BLaER1 treated with 17β-estradiol and CSF1 and Interleukin-3, amounts not matched to agents 10 nM and 100 nM (cell line): Measurements from ENCODE around the gene TMC3.

Source experiments
- H3K27ac ChIP-seq, 11 experiments: shearing (Covaris generic); formaldehyde crosslinking; 2 replicates each; pipeline ENCODE4 v1.8.1; 2022
- H3K27me3 ChIP-seq, 11 experiments: shearing (Covaris generic); formaldehyde crosslinking; 2 replicates each; pipeline ENCODE4 v1.8.1; 2022
- H3K36me3 ChIP-seq, 11 experiments: shearing (Covaris generic); formaldehyde crosslinking; 2 replicates each; pipeline ENCODE4 v1.8.1; 2022
- H3K4me1 ChIP-seq, 10 experiments: shearing (Covaris generic); formaldehyde crosslinking; 2 replicates each; pipeline ENCODE4 v1.8.1; 2022
- H3K4me2 ChIP-seq, 11 experiments: shearing (Covaris generic); formaldehyde crosslinking; 2 replicates each; pipeline ENCODE4 v1.8.1; 2022
- H3K4me3 ChIP-seq, 10 experiments: shearing (Covaris generic); formaldehyde crosslinking; 2 replicates each; pipeline ENCODE4 v1.8.1; 2022
- H3K9ac ChIP-seq, 11 experiments: shearing (Covaris generic); formaldehyde crosslinking; 2 replicates each; pipeline ENCODE4 v1.8.1; 2022
- H3K9me3 ChIP-seq, 11 experiments: shearing (Covaris generic); formaldehyde crosslinking; replicated peaks in 1 of 11; 2 replicates each; pipeline ENCODE4 v1.8.1; 2022
- H4K20me1 ChIP-seq, 11 experiments: shearing (Covaris generic); formaldehyde crosslinking; 2 replicates each; pipeline ENCODE4 v1.8.1; 2022
- Cebpa-rat ChIP-seq, 11 experiments: shearing (Covaris generic); IDR thresholded peaks; 2 replicates each; pipeline ENCODE4 v1.8.1; 2022

TMC3 gene

GRCh38 chr15:81297147-81297572 is 76.9 kb downstream of the TMC3 start:
- H3K4me3 ChIP-seq = peak overlapping the region; percentile 58 to 77 (median 68)
- peaks cover 96 to 99% (median 98%) of the 10 kb centered on the region in 10 experiments for H3K4me1 ChIP-seq
- peak overlapping the region; percentile 90 to 100 (median 98) for H3K4me2 ChIP-seq
- TF ChIP-seq Cebpa-rat (IDR thresholded peaks at IDR 0.05) = no peak
- peaks cover 25 to 41% (median 28%) of the 10 kb centered on the region in 11 experiments for H3K36me3 ChIP-seq
- H3K9ac ChIP-seq = peak overlapping the region; percentile 68 to 87 (median 81)
- no peaks in the 10 kb centered on the region for H3K27me3 ChIP-seq
- peaks cover 0 to 20% (median 0%) of the 10 kb centered on the region in 11 experiments; a peak in 7 of 22 replicates for H4K20me1 ChIP-seq
- peak overlapping the region; percentile 58 to 98 (median 92) for H3K27ac ChIP-seq
- H3K9me3 ChIP-seq = no peaks in the 10 kb centered on the region

DNA sequence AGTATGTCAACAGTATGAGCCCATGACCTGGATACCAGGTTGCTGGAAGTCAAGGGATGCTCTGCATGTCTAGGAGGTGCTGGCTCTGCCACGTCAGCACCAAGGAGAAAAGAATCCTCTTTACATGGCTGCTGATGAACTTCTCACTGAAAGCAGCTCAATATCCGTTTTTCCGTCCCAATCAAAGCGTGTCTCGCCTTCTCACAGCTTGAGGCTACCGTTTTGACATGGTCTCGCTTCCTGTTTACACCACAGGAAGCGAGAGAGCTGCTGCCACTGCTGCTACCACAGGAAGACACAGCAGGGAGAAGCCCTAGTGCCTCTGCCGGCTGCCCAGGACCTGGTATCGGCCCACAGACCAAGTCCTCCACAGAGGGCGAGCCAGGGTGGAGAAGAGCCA is 77.3 kb downstream of the TMC3 start:
- Histone ChIP-seq H3K4me2 (peak overlapping the region; percentile 90 to 100 (median 98)), H3K27ac (peak overlapping the region; percentile 58 to 98 (median 92); a peak in 21 of 22 replicates), H4K20me1 (peaks cover 0 to 18% (median 0%) of the 10 kb centered on the region in 11 experiments; a peak in 7 of 22 replicates), H3K27me3 (no peaks in the 10 kb centered on the region), H3K4me1 (peaks cover 96 to 99% (median 98%) of the 10 kb centered on the region in 10 experiments), H3K9ac (peak overlapping the region; percentile 68 to 87 (median 81)), H3K9me3 (no peaks in the 10 kb centered on the region), H3K4me3 (peak overlapping the region; percentile 58 to 77 (median 68)), H3K36me3 (peaks cover 20 to 36% (median 25%) of the 10 kb centered on the region in 11 experiments)
- TF ChIP-seq Cebpa-rat (IDR thresholded peaks at IDR 0.05) = peak in 2 of 11 experiments; percentile 32 to 56; a peak in 3 of 22 replicates

- H3K4me3 ChIP-seq = peak overlapping the region; percentile 58 to 77 (median 68); a peak in 19 of 20 replicates
- no peaks in the 10 kb centered on the region for H3K9me3 ChIP-seq
- H3K9ac ChIP-seq = peak overlapping the region; percentile 68 to 87 (median 81); a peak in 21 of 22 replicates
- H3K27ac ChIP-seq = peak overlapping the region; percentile 47 to 98 (median 92); a peak in 21 of 22 replicates
- peaks cover 15 to 31% (median 20%) of the 10 kb centered on the region in 11 experiments; a peak in 21 of 22 replicates for H3K36me3 ChIP-seq
- peak overlapping the region; percentile 90 to 100 (median 98) for H3K4me2 ChIP-seq
- TF ChIP-seq Cebpa-rat (IDR thresholded peaks at IDR 0.05) = no peak
- H3K27me3 ChIP-seq = no peaks in the 10 kb centered on the region
- peaks cover 0 to 18% (median 0%) of the 10 kb centered on the region in 11 experiments; a peak in 7 of 22 replicates for H4K20me1 ChIP-seq
- H3K4me1 ChIP-seq = peaks cover 91 to 99% (median 98%) of the 10 kb centered on the region in 10 experiments
Observed at GRCh38 chr15:81296186-81296585, 77.8 kb downstream of the TMC3 start.

DNA sequence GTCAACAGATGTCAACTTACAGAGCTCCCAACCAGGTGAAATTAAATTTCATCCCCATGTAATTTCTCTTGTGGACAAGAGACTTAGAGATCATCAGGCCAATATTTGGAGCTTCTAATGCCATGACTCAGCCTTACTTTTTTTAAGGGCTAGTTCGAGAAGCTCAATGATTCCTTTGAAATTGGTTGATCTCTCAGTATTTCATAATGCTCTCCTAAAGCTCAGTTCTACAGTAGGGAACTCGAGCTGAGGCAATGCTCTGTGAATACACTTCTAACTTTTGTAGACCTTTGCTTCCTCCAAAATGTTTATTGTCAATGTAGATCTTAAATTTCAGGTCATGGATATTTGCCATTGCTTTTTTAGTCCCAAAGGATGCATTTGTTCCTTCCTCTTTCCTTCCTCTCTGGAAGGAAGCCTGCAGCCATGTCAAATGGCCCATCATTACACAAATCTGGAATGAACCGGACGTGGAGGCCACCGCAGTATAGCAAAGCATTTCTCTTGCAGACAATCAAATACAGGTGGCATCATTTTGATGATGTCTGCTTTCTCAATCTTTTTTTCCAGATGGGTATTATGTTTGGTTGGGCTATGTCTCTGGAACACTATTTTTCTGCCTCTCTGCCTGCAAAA is 78.4 kb downstream of the TMC3 start:
- peaks cover 0 to 16% (median 0%) of the 10 kb centered on the region in 11 experiments; a peak in 7 of 22 replicates for H4K20me1 ChIP-seq
- H3K9ac ChIP-seq = peak overlapping the region in 9 of 11 experiments; percentile 78 to 87 (median 83); a peak in 17 of 22 replicates
- TF ChIP-seq Cebpa-rat (IDR thresholded peaks at IDR 0.05) = peak in 4 of 11 experiments; percentile 54 to 88 (median 76); a peak in 6 of 22 replicates
- H3K4me1 ChIP-seq = peaks cover 85 to 99% (median 95%) of the 10 kb centered on the region in 10 experiments
- H3K27me3 ChIP-seq = no peaks in the 10 kb centered on the region
- H3K4me3 ChIP-seq = peak overlapping the region in 8 of 10 experiments; percentile 58 to 77 (median 70); a peak in 16 of 20 replicates
- no peaks in the 10 kb centered on the region for H3K9me3 ChIP-seq
- H3K27ac ChIP-seq = peak overlapping the region; percentile 47 to 98 (median 92); a peak in 21 of 22 replicates
- peak overlapping the region; percentile 90 to 100 (median 98) for H3K4me2 ChIP-seq
- H3K36me3 ChIP-seq = peaks cover 9 to 26% (median 14%) of the 10 kb centered on the region in 11 experiments; a peak in 21 of 22 replicates

DNA sequence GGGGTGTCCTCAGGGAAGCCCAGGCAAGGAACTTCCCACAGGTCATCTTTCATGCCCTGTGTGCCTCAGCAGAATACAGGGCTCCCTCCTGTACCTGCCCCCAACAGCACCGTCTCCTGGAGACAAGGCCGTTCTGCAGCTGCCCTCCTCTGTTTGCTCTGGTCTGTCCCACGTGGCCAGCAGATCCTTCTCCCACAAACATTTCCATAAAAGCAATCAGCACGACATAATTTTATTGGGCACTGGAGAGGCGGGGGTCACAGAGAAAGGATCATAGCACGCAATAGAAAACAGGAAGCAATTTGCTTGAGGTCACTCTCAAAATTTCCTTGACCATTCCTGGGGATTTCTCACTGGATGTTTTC is 79.5 kb downstream of the TMC3 start:
- Histone ChIP-seq H3K36me3 (peaks cover 0 to 14% (median 4%) of the 10 kb centered on the region in 11 experiments; a peak in 10 of 22 replicates), H3K4me2 (peak overlapping the region; percentile 90 to 100 (median 98)), H3K9me3 (no peaks in the 10 kb centered on the region), H3K4me1 (peaks cover 74 to 95% (median 84%) of the 10 kb centered on the region in 10 experiments), H3K9ac (peak overlapping the region in 10 of 11 experiments; percentile 39 to 87 (median 82); a peak in 20 of 22 replicates), H3K4me3 (peak overlapping the region in 9 of 10 experiments; percentile 35 to 70 (median 50); a peak in 17 of 20 replicates), H3K27ac (peak overlapping the region; percentile 32 to 98 (median 92); a peak in 21 of 22 replicates), H3K27me3 (no peaks in the 10 kb centered on the region), H4K20me1 (peaks cover 0 to 5% (median 0%) of the 10 kb centered on the region in 11 experiments; a peak in 5 of 22 replicates)
- no peak for TF ChIP-seq Cebpa-rat (IDR thresholded peaks at IDR 0.05)

- H3K9me3 ChIP-seq = peaks cover 0 to 5% (median 0%) of the 10 kb centered on the region in 11 experiments; a peak in 3 of 22 replicates
- H3K9ac ChIP-seq = peak overlapping the region in 10 of 11 experiments; percentile 39 to 87 (median 82); a peak in 20 of 22 replicates
- no peaks in the 10 kb centered on the region for H4K20me1 ChIP-seq
- H3K4me2 ChIP-seq = peak overlapping the region; percentile 90 to 100 (median 98)
- H3K27me3 ChIP-seq = no peaks in the 10 kb centered on the region
- peaks cover 0 to 9% (median 0%) of the 10 kb centered on the region in 11 experiments; a peak in 3 of 22 replicates for H3K36me3 ChIP-seq
- H3K27ac ChIP-seq = peak overlapping the region; percentile 32 to 98 (median 92); a peak in 21 of 22 replicates
- peak in 6 of 11 experiments; percentile 22 to 81 (median 60); a peak in 10 of 22 replicates for TF ChIP-seq Cebpa-rat (IDR thresholded peaks at IDR 0.05)
- peaks cover 72 to 93% (median 81%) of the 10 kb centered on the region in 10 experiments for H3K4me1 ChIP-seq
- H3K4me3 ChIP-seq = peak overlapping the region in 9 of 10 experiments; percentile 35 to 70 (median 50); a peak in 17 of 20 replicates
Observed at GRCh38 chr15:81293728-81294515, 80.1 kb downstream of the TMC3 start.

DNA sequence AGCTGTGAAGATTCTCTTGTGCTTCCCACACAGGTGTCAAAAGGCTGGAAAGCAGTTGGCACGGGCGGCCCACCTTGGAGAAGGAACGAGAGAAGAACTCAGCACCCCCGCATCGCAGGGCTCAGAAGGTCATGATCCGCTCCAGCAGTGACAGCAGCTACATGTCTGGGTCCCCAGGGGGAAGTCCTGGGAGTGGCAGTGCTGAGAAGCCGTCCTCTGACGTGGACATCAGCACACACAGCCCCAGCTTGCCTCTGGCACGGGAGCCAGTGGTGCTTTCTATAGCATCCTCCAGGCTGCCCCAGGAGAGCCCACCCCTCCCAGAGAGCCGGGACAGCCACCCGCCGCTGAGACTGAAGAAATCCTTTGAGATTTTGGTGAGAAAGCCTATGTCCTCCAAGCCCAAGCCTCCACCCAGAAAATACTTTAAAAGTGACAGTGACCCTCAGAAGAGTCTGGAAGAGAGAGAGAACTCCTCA is 81.5 kb downstream of the TMC3 start:
- Histone ChIP-seq H3K36me3 (no peaks in the 10 kb centered on the region), H3K4me1 (peaks cover 72 to 93% (median 81%) of the 10 kb centered on the region in 10 experiments), H3K9ac (peak overlapping the region in 10 of 11 experiments; percentile 50 to 87 (median 82); a peak in 20 of 22 replicates), H3K4me3 (peak overlapping the region in 9 of 10 experiments; percentile 0 to 70 (median 50); a peak in 16 of 20 replicates), H3K4me2 (peak overlapping the region; percentile 90 to 100 (median 98)), H3K27me3 (no peaks in the 10 kb centered on the region), H4K20me1 (no peaks in the 10 kb centered on the region), H3K9me3 (peaks cover 0 to 16% (median 0%) of the 10 kb centered on the region in 11 experiments; a peak in 4 of 22 replicates), H3K27ac (peak overlapping the region in 10 of 11 experiments; percentile 48 to 98 (median 94); a peak in 20 of 22 replicates)
- no peak for TF ChIP-seq Cebpa-rat (IDR thresholded peaks at IDR 0.05)
